DMS53 treated with DMSO at 0.1 percent for 48 hours (cell line): ENCODE results near the gene SUPT3H.
"Not testable (repeated sequence)": the region's sequence is repeated elsewhere in the genome, so short reads cannot be mapped to it uniquely, and the experiment has no call there.

Experiments
- DNase-seq: peaks from one replicate; lab custom pipeline; 2025; ENCODE audit not compliant: unreplicated experiment; lab: John Stamatoyannopoulos, UW

SUPT3H gene

DNA sequence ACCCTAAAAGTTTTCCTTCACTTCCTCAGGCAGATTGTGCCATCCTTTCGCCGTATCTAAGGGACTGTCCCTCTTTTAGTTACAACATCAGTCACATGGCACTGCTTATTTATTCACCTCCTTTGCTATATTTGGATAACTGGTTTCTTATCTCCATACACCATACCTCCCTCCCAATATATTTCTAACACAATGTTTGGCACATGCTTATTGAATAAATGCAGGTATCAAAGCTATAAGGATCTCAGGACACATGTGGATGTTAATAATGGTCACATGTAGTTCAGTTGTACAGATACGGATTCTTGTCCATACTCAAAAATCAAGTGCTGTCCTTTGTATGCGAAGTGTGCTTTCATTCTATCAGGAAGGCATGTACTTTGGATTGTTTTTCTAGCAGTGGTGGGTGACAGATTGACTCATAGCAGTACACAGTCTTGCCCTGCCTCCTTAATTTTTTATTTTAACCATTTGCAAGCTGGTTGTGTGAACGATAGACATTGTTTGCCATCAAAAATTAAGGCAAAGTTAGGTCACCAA lies 456.7 kb downstream of the SUPT3H start:
- DNase-seq: no peak

DNA sequence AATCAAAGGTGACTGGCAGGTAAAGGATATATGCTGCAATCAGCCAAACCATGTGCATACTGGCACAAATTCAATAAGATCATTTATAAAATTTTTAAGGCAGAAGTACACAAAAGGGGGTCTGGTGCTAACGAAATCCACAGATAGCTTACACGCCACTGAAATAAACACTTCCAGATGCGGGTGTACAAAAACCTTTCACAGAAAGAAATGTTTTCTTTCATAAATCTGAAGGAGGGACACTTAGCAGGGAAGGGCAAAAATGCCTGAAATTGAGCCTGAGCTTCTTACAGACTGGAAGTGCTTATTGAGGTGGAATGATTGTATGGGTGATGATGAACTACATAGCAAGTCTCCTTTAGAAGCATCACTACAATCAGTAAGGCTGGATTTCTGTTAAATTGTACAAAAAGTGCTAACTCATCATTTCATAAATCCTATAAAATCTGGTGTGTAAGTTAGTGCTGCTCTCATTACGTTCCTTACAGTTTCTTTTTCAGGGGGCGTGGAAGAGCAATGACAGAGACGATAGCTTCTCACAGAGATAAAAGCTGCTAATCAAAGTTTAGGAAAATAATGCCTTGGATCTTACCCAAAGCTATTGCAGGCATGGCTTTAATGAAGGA lies 458.9 kb downstream of the SUPT3H start:
- DNase-seq: no peak

- DNase-seq: no peak
These were observed 460.3 kb downstream of the SUPT3H start for GRCh38 chr6:44917430-44917829.

DNA sequence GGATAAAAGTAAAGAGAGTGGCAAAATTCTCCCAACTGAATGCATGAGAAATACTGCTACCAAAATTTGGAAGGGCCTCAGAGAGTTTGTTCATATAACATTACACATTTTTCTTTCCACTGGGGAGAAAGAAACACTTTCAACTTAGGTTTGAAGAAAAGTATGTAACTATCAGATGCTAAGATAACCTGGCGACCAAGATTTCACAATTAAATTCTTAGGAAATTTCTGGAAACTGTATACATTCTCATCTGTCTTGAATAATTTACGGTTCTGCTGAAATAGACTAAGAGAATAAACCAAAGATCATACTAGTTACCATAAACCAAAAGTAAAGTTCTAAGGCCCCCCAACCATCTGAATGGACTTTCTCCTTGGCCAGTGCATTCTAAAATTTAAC lies 462.6 kb downstream of the SUPT3H start:
- no peak for DNase-seq

- no peak for DNase-seq
These were observed 463.6 kb downstream of the SUPT3H start for GRCh38 chr6:44914141-44914540.

GRCh38 chr6:44906761-44907160 lies 471.0 kb downstream of the SUPT3H start:
- DNase-seq: no peak

DNA sequence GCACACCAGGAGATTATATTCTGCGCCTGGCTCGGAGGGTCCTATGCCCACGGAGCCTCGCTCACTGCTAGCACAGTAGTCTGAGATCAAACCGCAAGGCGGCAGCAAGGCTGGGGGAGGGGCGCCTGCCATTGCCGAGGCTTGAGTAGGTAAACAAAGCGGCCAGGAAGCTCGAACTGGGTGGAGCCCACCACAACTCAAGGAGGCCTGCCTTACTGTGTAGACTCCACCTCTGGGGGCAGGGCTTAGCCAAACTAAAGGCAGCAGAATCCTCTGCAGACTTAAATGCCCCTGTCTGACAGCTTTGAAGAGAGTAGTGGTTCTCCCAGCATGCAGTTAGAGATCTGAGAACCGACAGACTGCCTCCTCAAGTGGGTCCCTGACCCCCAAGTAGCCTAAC lies 477.4 kb downstream of the SUPT3H start:
- DNase-seq: peak; percentile 30

DNA sequence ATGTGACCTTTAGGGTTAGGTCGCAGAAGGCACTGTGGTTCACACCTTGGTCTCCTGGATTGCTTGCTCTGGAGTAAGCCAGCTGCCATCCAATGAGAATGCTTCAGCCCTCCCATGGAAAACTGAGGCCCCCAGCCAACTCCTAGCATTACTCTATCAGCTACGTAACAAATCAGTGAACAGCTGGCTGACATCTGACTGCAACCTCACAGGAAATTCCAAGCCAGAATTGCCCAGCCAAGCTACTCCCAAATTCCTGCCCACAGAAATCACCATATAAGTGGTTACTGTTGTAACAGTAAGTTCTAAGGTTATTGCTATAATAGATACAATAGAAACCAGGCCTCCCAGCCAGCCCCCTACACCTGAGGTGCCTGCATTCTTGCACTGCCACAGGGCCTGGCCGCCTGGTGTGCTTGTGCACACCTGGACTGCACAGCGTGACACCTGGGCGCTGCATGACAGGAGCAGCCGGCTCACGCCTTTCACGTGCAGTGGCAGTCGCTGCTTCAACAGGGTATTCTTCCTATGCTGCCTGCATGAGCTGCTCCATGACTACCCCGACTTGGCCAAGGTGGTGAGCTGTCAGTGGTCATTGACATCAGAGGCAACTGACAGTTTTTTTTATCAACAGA lies 479.3 kb downstream of the SUPT3H start:
- no peak for DNase-seq

DNA sequence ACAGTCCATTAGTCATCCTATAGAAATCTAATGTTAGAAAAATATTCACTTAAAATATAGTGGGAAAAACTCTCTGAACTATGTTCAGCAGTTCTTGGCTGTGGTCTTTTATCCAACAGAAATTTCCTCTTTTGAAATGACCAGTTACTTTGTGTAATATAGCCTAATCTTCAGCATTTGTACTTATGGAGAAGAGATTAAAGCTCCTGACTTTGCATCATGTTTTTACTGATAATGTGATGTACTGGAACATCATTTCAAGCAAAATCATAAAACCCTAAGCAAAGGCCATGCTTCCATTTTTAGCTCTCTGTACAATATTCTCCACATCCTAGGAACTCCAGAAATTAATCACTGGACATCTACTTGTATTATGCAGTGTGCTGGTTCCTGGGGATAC lies 480.4 kb downstream of the SUPT3H start:
- no peak for DNase-seq

DNA sequence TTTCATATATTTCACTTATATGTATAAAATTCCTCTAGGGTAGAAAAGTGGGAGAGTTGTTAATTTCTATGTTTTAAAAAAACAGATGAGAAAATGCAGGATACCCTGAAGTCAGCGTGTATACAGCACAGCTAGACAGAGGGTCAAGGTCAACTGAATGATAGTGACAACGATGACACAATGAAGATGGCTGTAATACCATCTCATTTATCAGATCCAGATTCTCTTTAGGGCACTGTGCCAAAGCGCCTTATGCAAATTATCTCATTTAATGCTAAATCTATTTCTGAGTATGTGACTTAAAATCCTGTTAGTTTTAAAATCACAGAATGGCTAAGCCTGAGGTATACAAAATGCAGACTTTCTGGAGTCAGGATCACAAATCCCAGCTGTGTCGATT lies 481.0 kb downstream of the SUPT3H start:
- no peak for DNase-seq

- DNase-seq: no peak
These were observed 485.2 kb downstream of the SUPT3H start for GRCh38 chr6:44892579-44892978.

DNA sequence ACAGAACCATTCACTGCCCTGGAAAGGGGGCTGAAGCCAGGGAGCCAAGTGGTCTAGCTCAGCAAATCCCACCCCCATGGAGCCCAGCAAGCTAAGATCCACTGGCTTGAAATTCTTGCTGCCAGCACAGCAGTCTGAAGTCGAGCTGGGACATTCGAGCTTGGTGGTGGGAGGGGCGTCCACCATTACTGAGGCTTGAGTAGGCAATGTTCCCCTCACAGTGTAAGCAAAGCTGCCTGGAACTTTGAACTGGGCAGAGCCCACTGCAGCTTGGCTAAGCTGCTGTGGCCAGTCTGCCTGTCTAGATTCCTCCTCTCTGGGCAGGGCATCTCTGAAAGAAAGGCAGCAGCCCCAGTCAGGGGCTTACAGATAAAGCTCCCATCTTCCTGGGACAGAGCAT lies 498.7 kb downstream of the SUPT3H start:
- DNase-seq: not testable (repeated sequence)

DNA sequence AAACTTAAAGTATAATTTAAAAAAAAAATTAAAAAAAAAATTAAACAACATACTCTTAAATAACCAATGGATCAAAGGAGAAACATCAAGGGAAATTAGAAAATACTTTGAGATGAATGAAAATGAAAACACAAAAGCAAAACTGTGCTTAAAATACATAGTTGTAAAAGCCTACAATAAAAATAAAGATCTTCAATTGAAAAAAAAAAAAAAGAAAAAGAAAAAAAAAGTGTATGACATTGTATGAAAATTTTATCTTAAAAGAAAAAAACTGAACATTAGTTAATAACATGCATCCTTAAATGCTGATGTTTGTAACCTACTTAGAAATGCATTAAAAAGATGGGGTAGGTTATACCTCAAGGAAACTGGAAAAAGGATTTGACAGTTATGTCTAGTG lies 501.1 kb downstream of the SUPT3H start:
- DNase-seq: not testable (repeated sequence)

- DNase-seq: no peak
These were observed 508.3 kb downstream of the SUPT3H start for GRCh38 chr6:44869321-44869897.

DNA sequence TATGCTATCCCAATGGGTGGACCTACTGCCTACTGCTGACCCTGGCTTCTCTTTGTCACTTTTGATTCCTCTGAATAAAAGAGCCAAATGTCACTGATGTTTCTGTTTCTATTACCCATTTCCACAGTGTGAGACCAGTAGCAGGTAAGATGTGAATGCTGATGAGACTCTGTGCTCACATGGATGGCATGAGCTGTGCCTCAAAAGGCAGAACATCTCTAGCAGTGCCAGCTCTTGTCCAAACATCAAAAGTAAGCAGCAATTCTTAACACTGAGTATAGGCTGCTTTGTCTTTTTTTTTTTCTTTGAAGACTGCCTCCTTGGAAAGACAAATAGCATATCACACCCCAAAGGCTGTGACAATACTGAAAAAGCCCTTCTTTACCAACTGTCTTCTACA lies 508.8 kb downstream of the SUPT3H start:
- no peak for DNase-seq

GRCh38 chr6:44868335-44868668 lies 509.4 kb downstream of the SUPT3H start:
- no peak for DNase-seq

GRCh38 chr6:44867571-44868334 lies 510.0 kb downstream of the SUPT3H start:
- no peak for DNase-seq

DNA sequence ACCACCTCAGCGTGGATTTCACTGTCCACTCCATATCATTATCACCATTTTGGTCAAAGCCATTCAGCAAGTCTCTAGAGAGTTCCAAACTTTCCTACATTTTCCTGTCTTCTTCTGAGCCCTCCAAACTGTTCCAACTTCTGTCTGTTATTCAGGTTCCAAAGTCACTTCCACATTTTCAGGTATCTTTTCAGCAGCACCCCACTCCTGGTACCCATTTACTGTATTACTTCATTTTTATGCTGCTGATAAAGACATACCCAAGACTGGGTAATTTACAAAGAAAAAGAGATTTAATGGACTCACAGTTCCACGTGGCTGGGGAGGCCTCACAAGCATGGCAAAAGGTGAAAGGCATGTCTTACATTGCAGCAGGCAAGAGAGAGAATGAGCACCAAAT lies 512.5 kb downstream of the SUPT3H start:
- not testable (repeated sequence) for DNase-seq

DNA sequence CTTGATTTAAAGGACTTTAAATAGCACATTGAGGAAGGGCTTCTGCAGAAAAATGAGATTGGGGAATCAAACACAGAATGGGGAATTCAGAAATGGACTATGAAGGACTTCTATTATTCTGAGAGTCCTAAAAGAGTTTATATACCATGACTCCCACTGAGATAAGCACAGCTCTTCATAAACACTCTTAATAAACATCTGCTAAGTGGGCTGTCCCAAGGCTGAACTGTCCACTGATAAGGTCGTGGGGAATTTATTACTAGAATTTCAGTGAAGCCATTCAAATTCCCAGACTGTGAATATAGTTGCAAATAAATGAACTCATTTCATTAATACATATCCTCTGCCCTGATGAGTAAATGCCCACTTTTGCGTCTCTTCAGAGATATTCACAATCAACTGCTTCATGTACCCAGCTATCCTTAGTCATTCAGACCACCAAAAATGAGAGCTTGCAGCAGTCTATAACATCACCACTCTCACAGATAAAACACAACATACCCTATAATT lies 517.8 kb downstream of the SUPT3H start:
- no peak for DNase-seq

GRCh38 chr6:44858998-44859397 lies 518.7 kb downstream of the SUPT3H start:
- DNase-seq: no peak

- DNase-seq: no peak
These were observed 521.3 kb downstream of the SUPT3H start for GRCh38 chr6:44856479-44856878.
